HFFc6 (cell line): ENCODE data around the gene SUMO3. TPM values are rescaled to one million over a fixed set of nuclear protein-coding genes. Genes with fewer than 3 reads are reported as not detected.

Experiments
- DNase-seq: peaks from one replicate; pipeline ENCODE4 v3.0.0-alpha.2; 2018
- H3K27ac Mint-ChIP-seq: 2 replicates; pipeline ENCODE4 v1.8.0; 2020; ENCODE audit warnings: mild to moderate bottlenecking, mixed read lengths
- H3K27me3 Mint-ChIP-seq: 2 replicates; pipeline ENCODE4 v1.8.0; 2021; ENCODE audit warnings: mild to moderate bottlenecking, moderate library complexity, mixed read lengths; ENCODE audit not compliant: insufficient read depth
- H3K36me3 Mint-ChIP-seq: 2 replicates; pipeline ENCODE4 v1.8.0; 2021; ENCODE audit warnings: low read depth, mixed read lengths
- H3K4me1 Mint-ChIP-seq: 2 replicates; pipeline ENCODE4 v1.8.0; 2020; ENCODE audit warnings: low read depth, mixed read lengths
- H3K4me3 Mint-ChIP-seq: 2 replicates; pipeline ENCODE4 v1.8.0; 2020; ENCODE audit warnings: mild to moderate bottlenecking, moderate library complexity, mixed read lengths
- H3K9me3 Mint-ChIP-seq: 2 replicates; pipeline ENCODE4 v1.8.0; 2020; ENCODE audit warnings: mild to moderate bottlenecking, mixed read lengths
- total RNA-seq, 6 experiments: library from RNA; stranded (reverse); fragmentation: NEBNext Ultra II Directional; extraction: Animal tissue kit (Norgen Biotek cat#: 25700); gene quantifications; 2 replicates in 1 of 6; 3 replicates in 5 of 6; pipeline ENCODE4 v1.2.3, GENCODE V29; 2021
- TF ChIP-seq, protein P1 (sequence below): fragments of 200-600 bp; sonication (generic); IDR thresholded peaks from 2 replicates; pipeline ENCODE4 v1.5.0; 2021; ENCODE audit warnings: antibody characterized with exemption, mild to moderate bottlenecking

Gene SUMO3
- total RNA-seq, 6 experiments from 2014 or later, result 116 to 160 (median 147) TPM

DNA sequence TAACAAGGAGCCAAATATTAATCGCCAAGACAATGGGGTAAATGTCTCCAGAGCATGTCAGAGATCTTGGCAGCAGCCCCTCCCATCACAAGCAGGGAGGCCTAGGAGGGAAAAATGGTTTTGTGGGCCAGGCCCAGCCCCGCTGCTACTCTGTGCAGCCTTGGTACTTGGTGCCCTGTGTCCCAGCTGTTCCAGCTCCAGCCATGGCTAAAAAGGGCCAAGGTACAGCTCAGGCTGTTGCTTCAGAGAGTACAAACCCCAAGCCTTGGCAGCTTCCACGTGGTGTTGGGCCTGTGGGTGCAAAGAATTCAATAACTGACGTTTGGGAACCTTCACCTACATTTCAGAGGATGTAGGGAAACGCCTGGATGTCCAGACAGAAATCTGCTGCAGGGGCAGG lies 26.6 kb downstream of the SUMO3 start:
- TF ChIP-seq, protein P1, sequence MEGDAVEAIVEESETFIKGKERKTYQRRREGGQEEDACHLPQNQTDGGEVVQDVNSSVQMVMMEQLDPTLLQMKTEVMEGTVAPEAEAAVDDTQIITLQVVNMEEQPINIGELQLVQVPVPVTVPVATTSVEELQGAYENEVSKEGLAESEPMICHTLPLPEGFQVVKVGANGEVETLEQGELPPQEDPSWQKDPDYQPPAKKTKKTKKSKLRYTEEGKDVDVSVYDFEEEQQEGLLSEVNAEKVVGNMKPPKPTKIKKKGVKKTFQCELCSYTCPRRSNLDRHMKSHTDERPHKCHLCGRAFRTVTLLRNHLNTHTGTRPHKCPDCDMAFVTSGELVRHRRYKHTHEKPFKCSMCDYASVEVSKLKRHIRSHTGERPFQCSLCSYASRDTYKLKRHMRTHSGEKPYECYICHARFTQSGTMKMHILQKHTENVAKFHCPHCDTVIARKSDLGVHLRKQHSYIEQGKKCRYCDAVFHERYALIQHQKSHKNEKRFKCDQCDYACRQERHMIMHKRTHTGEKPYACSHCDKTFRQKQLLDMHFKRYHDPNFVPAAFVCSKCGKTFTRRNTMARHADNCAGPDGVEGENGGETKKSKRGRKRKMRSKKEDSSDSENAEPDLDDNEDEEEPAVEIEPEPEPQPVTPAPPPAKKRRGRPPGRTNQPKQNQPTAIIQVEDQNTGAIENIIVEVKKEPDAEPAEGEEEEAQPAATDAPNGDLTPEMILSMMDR, result no peak
- Mint-ChIP-seq H3K27ac (no peak overlapping the region), H3K4me1 (peaks cover 42% of the 10 kb centered on the region), H3K36me3 (no peaks in the 10 kb centered on the region), H3K4me3 (no peak overlapping the region), H3K27me3 (peaks cover 2% of the 10 kb centered on the region), H3K9me3 (no peaks in the 10 kb centered on the region)
- no peak for DNase-seq

DNA sequence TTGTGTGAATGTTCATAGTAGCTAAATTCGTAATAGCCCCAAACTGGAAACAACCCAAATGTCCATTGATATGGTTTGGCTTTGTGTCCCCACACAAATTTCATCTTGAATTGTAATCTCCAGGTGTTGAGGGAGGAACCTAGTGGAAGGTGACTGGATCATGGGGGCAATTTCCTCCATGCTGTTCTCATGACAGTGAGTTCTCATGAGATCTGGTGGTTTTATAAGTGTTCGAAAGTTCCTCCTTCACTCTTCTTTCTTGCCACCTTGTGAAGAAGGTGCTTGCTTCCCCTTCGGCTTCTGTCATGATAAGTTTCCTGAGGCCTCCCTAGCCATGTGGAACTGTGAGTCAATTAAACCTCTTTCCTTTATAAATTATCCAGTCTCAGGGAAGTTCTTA lies 27.5 kb downstream of the SUMO3 start:
- H3K27me3 Mint-ChIP-seq, result peaks cover 2% of the 10 kb centered on the region
- DNase-seq, result no peak
- H3K36me3 Mint-ChIP-seq, result 0 out of 2 replicates have a peak, but pooled peaks cover 1% of the 10 kb centered on the region
- H3K4me1 Mint-ChIP-seq, result peaks cover 49% of the 10 kb centered on the region
- no peaks in the 10 kb centered on the region for H3K9me3 Mint-ChIP-seq
- no peak overlapping the region for H3K4me3 Mint-ChIP-seq
- TF ChIP-seq, protein P1, result no peak
- H3K27ac Mint-ChIP-seq, result no peak overlapping the region

DNA sequence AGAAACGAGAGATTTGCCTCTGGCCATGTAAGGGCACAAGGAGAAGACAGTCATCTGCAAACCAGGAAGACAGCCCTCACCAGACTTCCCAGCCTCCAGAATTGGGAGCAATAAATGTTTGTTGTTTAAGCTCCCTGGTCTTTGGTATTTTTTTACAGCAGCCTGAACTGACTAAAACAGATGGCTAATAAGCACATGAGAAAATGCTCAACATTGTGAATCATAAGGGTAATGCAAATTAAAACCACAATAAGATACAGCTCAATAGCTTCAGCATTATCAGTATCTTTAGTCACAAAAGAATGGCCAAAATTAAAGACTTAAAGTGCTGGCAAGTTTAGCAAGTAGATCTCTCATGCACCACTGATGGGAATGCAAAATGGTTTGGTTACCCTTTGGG lies 28.0 kb downstream of the SUMO3 start:
- TF ChIP-seq, protein P1, result no peak
- H3K36me3 Mint-ChIP-seq, result 0 out of 2 replicates have a peak, but pooled peaks cover 5% of the 10 kb centered on the region
- H3K4me3 Mint-ChIP-seq, result no peak overlapping the region
- peaks cover 52% of the 10 kb centered on the region for H3K4me1 Mint-ChIP-seq
- no peaks in the 10 kb centered on the region for H3K9me3 Mint-ChIP-seq
- peak overlapping the region; percentile 51 for H3K27ac Mint-ChIP-seq
- peaks cover 2% of the 10 kb centered on the region for H3K27me3 Mint-ChIP-seq
- DNase-seq, result peak; percentile 67

DNA sequence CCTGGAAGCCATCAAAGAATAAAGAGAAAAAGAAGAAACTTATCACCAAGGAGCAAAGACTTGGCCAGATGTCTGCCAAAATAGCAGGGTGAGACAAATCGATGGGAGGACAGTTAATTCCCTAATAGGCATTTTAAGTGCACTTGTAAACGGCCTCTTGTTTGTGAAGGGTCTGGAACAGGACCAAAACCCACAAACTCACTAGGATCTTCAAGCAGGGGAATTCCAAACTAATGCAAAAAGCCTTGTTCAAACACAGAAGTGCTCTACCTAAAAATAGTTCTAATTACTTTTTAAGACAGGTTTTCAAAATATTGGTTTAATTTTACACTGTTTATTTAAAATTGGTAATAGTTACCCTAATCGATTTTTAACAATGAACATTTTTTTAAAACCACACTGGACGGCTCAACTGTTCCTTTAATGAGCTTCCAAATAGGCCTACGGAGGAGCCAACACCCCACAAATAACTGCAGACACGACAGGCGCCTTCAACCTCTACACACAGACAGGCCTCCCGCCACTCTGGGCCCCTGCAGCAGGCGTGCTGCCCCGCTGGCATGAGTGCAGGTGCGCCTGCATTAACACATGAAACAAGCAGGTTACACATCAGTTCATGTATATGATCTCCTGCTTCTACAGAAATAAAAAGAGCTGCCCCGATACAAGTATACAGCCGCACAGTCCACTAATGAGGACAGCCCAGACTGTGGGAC lies 32.1 kb downstream of the SUMO3 start:
- Mint-ChIP-seq H3K27ac (no peak overlapping the region; the same call in 1 of the 2 replicates), H3K27me3 (no peaks in the 10 kb centered on the region; the same call in 1 of the 2 replicates), H3K36me3 (0 out of 2 replicates have a peak, but pooled peaks cover 12% of the 10 kb centered on the region), H3K4me3 (no peak overlapping the region), H3K9me3 (no peaks in the 10 kb centered on the region), H3K4me1 (peaks cover 30% of the 10 kb centered on the region)
- no peak for DNase-seq
- TF ChIP-seq, protein P1, result no peak

DNA sequence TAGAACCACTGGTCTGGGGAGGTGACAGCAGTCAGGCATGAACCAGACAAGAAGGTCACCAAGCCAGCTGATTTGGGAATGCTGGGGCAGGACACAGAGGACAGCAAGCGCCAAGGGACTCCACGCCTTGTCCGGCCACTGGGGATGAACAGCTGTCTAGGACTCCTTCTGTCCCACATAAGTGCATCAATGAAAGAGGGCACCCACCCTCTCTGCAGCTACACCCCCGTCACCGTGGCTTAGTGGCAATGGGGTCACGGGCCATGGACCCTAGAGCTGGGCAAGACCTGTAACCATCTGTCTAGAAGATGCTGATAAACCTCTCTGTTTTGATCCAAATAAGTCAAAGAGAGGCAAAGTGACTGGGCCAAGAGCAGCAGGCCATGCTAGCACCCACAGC lies 33.1 kb downstream of the SUMO3 start:
- TF ChIP-seq, protein P1, result no peak
- Mint-ChIP-seq H3K4me3 (no peak overlapping the region), H3K36me3 (0 out of 2 replicates have a peak, but pooled peaks cover 12% of the 10 kb centered on the region), H3K4me1 (peaks cover 26% of the 10 kb centered on the region), H3K9me3 (no peaks in the 10 kb centered on the region), H3K27me3 (no peaks in the 10 kb centered on the region; the same call in 1 of the 2 replicates), H3K27ac (no peak overlapping the region)
- DNase-seq, result no peak
